Kidney (tissue), 22 donors: ENCODE results near the gene OR2T1. TPM values are rescaled to one million over a fixed set of nuclear protein-coding genes. Genes with fewer than 3 reads are reported as not detected.

Source experiments
- DNase-seq, 5 donors: peaks; one replicate each; pipeline ENCODE4 v3.0.0-alpha.2; 2013 to 2020
- FAIRE-seq: peaks from 2 replicates; lab custom pipeline; 2012; peaks lifted over from hg19 to GRCh38; lab: Jason Lieb, UNC
- H3K27ac ChIP-seq, 2 donors: one replicate each; pipeline ENCODE4 v1.7.0; 2013; ENCODE audit warnings: low read depth in 2 of 2, low read length in 2 of 2, inconsistent platforms in 1 of 2
- H3K27me3 ChIP-seq: one replicate; pipeline ENCODE4 v1.7.1; 2013; ENCODE audit warnings: low read length, inconsistent platforms; ENCODE audit not compliant: control insufficient read depth, insufficient read depth
- H3K36me3 ChIP-seq, 3 donors: one replicate each; pipeline versions ENCODE4 v1.7.0 to v1.7.1; 2013; ENCODE audit warnings: low read length in 3 of 3, control low read depth in 1 of 3, inconsistent platforms in 1 of 3; ENCODE audit not compliant: insufficient read depth in 3 of 3, control insufficient read depth in 2 of 3
- H3K4me1 ChIP-seq, 3 donors: one replicate each; pipeline versions ENCODE4 v1.7.0 to v1.7.1; 2013; ENCODE audit warnings: low read length in 3 of 3, inconsistent platforms in 1 of 3, low read depth in 1 of 3; ENCODE audit not compliant: control insufficient read depth in 2 of 3, insufficient read depth in 2 of 3
- H3K4me3 ChIP-seq, 3 donors: one replicate each; pipeline versions ENCODE4 v1.7.0 to v1.8.1; 2013; ENCODE audit warnings: low read length in 3 of 3, control low read depth in 1 of 3, inconsistent platforms in 1 of 3
- H3K9ac ChIP-seq, 3 donors: one replicate each; pipeline versions ENCODE4 v1.7.0 to v1.7.1; 2013; ENCODE audit warnings: low read length in 3 of 3, control low read depth in 1 of 3, inconsistent platforms in 1 of 3
- H3K9me3 ChIP-seq, 3 donors: one replicate each; pipeline versions ENCODE4 v1.7.0 to v1.7.1; 2013; ENCODE audit warnings: low read length in 3 of 3, control low read depth in 1 of 3, inconsistent platforms in 1 of 3; ENCODE audit not compliant: control insufficient read depth in 2 of 3, insufficient read depth in 1 of 3
- CTCF ChIP-seq: IDR thresholded peaks from 3 replicates; pipeline ENCODE4 v1.5.1; 2012; ENCODE audit warnings: mild to moderate bottlenecking, moderate library complexity, borderline replicate concordance; ENCODE audit not compliant: insufficient read depth; ENCODE audit errors: extremely low read depth
- intact Hi-C: fragments of 100-400 bp; cut with DNase I; formaldehyde crosslinking; loops from one replicate; pipeline ENCODE4 v1.11.1; 2022
- long read RNA-seq, 10 donors: library from polyadenylated mRNA in 1 of 10; unstranded in 1 of 10; transcript quantifications; one replicate each; pipeline ENCODE4 v2.0.0 and lab custom pipeline, GENCODE V29; 2021 to 2026
- polyA plus RNA-seq: library from polyadenylated mRNA; stranded (reverse); fragments of 350-450 nt; fragmentation: Illumina TruSeq; extraction: RNeasy Lipid Tissue Mini Kit (QIAGEN cat#74804); gene quantifications from one replicate; pipeline ENCODE4 v1.2.3, GENCODE V29; 2014; ENCODE audit warnings: low read depth, low replicate concordance; ENCODE audit not compliant: insufficient read depth
- total RNA-seq: library from RNA; stranded (reverse); fragmentation: NEBNext Ultra II Directional; extraction: Animal tissue kit (Norgen Biotek cat#: 25700); gene quantifications from one replicate; pipeline ENCODE4 v1.2.1, GENCODE V29; 2021
- donor health status: control.
- donor health status: control.
- donor health status: control.
- donor health status: control.
- donor health status: control.
- donor health status: DM: yes; HTN: yes; CAD: no.
- donor health status: Normal renal cell carcinoma (clear cell type).

The OR2T1 gene
- not detected for total RNA-seq
- polyA plus RNA-seq: not detected
- long read RNA-seq, donor 1: 0 reads
- long read RNA-seq, donor 2: 0 reads
- long read RNA-seq, donor 3: 0 reads
- long read RNA-seq, donor 4: 0 reads
- long read RNA-seq, donor 5: 0 reads
- long read RNA-seq, donor 6: 0 reads
- long read RNA-seq, donor 7: 0 reads
- long read RNA-seq, donor 8: 0 reads
- long read RNA-seq, donor 9: 0 reads
- long read RNA-seq, donor 10: 0 reads

GRCh38 chr1:248402748-248403147 is at the start of gene OR2T1:
Gene OR2T1, plus strand, starts transcription at chr1:248403048. Its CDS starts 3,100 bp downstream, at chr1:248406148.
- no peak within 1 kb of the TSS for H3K9ac ChIP-seq
- no peaks in the 10 kb centered on the region for H3K27me3 ChIP-seq
- H3K36me3 ChIP-seq: no peaks in the 10 kb centered on the region
- H3K9me3 ChIP-seq: no peaks in the 10 kb centered on the region
- H3K4me1 ChIP-seq: no peaks in the 10 kb centered on the region
- no peak for FAIRE-seq
- intact Hi-C loops: no loop called here
- no peak within 1 kb of the TSS for H3K27ac ChIP-seq
- TF ChIP-seq CTCF: no peak
- no peak for DNase-seq
- H3K4me3 ChIP-seq: no peak within 1 kb of the TSS

- FAIRE-seq (no peak), DNase-seq (no peak)
- H3K4me1 ChIP-seq: no peaks in the 10 kb centered on the region
- intact Hi-C loops: no loop called here
- no peaks in the 10 kb centered on the region for H3K27me3 ChIP-seq
- H3K36me3 ChIP-seq: no peaks in the 10 kb centered on the region
- H3K9me3 ChIP-seq: peaks cover 0 to 3% (median 0%) of the 10 kb centered on the region in 3 donors
- no peak overlapping the region for H3K9ac ChIP-seq
- H3K27ac ChIP-seq: no peak overlapping the region
- TF ChIP-seq CTCF: no peak
- H3K4me3 ChIP-seq: no peak overlapping the region
Observed at GRCh38 chr1:248359415-248359814, 43.4 kb upstream of the OR2T1 start.

GRCh38 chr1:248361121-248361715 is 41.6 kb upstream of the OR2T1 start, which contains the start of gene OR2T4:
Gene OR2T4, plus strand, starts transcription at chr1:248361665. Its CDS starts 0 bp downstream, at chr1:248361665.
- Histone ChIP-seq H3K36me3 (no peaks in the 10 kb centered on the region), H3K27me3 (no peaks in the 10 kb centered on the region), H3K4me3 (no peak within 1 kb of the TSS), H3K27ac (no peak within 1 kb of the TSS), H3K9me3 (peaks cover 0 to 3% (median 1%) of the 10 kb centered on the region in 3 donors), H3K4me1 (no peaks in the 10 kb centered on the region), H3K9ac (no peak within 1 kb of the TSS)
- FAIRE-seq (no peak), DNase-seq (no peak)
- intact Hi-C loops: no loop called here
- no peak for TF ChIP-seq CTCF
